ENCODE measurements around the gene ANGPTL2. TPM values are rescaled to one million over a fixed set of nuclear protein-coding genes. Genes with fewer than 3 reads are reported as not detected.

The ANGPTL2 gene
- total RNA-seq, 4 donors from 2014 or later: 78.4 to 95.0 (median 87.3) TPM

DNA sequence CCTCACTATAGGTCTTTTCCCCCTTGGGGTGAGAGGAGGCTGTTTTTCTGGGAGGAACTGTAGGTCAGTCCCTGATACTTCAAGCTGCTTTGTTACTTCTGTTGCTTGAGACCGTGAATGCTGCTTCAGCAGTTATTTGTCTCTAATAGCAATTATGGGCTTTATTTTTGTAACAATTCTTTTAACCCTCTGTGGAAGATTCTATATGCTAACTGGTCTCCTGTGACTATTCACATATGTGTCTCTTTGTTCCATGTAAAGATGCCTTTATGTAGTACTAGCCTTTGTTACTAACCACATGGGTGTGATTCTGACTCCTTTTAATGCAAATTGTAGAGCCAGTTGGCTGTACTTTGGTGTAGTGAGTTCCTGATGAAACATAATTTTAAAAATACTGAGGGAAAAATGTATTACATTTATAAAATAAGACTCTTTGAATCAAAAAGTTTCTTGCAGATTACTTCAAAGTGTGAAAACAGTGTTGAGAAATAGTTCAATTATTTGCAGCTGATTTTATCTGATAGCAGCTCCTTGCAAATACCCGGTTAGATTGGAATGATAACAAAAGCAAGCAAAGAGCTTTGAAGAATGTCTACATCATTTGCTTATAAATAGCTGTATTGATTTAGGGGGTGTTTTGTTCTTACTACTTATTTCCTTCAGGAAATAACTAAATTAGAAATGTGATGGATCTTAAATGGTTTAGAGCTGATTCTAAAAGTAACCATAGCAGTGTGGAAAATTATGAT lies 46.6 kb downstream of the ANGPTL2 start:
- TF ChIP-seq, protein P1, sequence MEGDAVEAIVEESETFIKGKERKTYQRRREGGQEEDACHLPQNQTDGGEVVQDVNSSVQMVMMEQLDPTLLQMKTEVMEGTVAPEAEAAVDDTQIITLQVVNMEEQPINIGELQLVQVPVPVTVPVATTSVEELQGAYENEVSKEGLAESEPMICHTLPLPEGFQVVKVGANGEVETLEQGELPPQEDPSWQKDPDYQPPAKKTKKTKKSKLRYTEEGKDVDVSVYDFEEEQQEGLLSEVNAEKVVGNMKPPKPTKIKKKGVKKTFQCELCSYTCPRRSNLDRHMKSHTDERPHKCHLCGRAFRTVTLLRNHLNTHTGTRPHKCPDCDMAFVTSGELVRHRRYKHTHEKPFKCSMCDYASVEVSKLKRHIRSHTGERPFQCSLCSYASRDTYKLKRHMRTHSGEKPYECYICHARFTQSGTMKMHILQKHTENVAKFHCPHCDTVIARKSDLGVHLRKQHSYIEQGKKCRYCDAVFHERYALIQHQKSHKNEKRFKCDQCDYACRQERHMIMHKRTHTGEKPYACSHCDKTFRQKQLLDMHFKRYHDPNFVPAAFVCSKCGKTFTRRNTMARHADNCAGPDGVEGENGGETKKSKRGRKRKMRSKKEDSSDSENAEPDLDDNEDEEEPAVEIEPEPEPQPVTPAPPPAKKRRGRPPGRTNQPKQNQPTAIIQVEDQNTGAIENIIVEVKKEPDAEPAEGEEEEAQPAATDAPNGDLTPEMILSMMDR (IDR thresholded peaks at IDR 0.05; ENCODE audit: low read depth): no peak

DNA sequence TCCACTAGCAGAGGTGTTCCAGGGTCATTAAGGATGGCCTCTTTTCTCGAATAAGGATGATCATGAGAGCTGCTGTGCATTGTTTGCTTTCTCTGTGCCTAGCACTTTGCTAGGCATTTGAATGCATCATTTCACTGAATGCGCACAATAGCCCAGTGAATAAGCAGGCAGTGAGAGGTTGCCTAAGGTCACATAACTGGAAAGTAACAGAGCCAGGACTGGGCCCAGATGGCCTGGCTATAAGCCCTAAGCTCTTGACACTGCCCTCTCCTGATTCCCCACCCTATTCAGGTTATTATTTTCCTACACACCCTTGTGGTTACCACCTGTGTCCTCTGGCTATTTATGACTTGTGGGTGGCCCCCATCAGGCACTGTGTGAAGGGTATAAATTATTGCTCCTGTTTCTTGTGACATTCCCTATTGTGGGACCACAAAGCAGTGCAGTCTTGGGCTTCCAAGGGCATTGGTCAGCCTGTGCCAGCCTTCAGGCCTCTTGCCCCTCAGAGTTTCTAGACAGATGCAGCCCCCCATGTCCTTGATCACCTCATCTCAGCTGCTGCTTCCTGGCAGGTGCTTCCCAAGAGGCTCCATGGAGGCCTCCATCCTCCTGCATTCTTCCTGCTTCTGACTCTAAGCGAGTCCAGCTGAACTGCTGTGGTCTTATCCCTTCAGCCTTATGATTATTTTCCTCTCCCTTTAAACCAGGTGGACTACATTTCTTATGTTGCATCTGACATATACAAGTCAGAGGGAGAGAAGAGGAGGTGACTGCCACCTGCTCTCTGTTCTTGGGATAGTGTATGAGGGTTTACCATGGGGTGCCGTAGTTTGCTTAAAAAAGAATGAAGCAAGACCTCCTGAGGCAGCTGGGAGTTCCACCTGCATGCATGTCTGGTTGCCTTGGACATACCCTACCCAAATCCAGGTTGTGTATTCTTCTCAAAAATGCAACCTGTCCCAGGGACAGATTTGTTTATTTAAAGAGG lies 47.6 kb downstream of the ANGPTL2 start:
- TF ChIP-seq, protein P1 (IDR thresholded peaks at IDR 0.05; ENCODE audit: low read depth): no peak

DNA sequence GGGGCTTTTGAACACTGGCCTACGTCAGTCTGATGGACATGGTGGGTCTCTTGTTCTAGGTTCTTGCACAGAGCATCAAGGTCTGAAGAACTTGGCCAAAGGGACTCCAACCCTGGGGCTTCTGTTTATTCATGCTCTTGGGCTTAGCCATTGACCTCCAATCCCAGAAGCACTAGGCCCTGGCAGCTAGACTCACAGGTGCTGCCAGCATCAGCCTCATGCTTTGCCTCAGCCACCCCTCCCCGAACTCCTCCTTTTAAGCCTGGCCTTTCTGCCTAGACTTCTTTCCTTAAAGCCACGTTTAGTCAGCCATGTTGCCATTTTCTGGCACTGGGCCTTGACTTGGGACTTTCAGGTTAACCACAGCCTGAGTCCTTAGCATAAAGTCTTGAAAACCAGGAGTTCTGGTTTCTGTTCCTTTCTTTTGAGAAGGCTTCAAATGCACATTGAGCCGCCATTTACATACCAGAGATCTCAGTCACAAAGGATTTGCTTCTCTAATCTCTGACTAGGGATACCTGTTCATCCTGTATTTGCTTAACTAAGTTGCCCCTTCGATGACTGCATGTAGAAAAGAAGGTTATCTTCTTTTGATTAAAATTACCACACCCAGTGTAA lies 54.7 kb downstream of the ANGPTL2 start:
- TF ChIP-seq, protein P1 (IDR thresholded peaks at IDR 0.05; ENCODE audit: low read depth): no peak

DNA sequence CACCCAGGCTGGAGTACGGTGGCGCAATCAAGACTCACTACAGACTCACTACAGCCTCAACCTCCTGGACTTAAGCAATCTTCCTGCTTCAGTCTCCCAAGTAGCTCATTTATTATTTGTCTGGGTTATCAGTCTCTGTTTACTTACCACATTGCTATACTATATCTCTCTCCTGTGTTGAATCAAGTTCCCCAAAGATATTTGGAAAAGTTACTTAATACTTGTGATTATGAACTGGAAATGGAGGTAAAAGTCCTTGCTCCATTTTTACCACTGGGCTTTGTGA lies 55.6 kb downstream of the ANGPTL2 start:
- TF ChIP-seq, protein P1 (IDR thresholded peaks at IDR 0.05; ENCODE audit: low read depth): no peak

DNA sequence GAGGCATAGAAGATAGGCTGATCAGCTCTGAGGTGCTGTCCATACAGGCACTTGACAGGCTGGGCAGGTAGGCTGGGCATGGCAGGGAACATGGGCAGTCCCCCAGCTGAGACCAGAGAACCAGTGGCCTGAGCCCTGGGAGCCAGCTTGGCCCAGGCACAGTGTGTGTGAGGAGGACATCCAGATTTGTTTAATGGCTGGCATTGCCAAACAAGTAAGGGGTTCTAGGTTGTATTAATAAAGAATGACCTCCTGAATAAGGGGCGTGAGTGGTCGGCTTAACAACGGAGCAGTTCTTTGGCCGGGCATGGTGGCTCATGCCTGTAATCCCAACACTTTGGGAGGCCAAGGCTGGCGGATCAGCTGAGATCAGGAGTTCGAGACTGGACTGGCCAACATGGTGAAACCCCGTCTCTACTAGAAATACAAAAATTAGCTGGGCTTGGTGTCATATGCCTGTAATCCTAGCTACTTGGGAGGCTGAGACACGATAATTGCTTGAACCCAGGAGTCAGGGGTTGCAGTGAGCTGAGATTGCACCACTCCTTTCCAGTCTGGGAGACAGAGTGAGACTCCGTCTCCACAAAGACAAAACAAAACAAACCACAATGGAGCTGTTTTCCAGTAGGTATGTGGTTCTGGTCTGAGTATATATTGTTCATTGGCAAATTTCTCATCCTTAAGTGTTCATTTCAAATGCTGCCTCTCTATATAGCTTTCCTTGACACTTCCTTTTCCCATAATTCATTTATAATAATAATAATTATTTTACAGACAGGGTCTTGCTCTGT lies 56.2 kb downstream of the ANGPTL2 start:
- TF ChIP-seq, protein P1 (IDR thresholded peaks at IDR 0.05; ENCODE audit: low read depth): no peak

DNA sequence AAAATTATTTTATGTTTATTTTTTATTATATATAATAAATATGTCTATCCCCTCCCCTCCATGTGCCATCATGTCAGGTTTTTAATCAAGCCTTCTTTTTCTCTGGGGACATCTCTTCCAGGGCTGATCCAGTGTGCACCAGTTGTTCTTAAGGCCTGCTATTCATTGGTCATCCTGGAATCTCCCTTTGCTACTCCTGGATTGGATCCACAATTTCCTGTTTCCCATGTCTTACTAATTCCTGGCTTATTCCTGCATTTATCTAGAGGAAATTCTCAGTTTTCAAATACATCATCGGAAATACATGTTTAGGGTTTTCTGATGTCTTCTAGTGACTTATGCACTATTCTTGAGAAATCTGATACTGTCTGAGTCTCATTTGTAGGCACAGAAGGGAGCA lies 56.8 kb downstream of the ANGPTL2 start:
- TF ChIP-seq, protein P1 (IDR thresholded peaks at IDR 0.05; ENCODE audit: low read depth): no peak

Measured in subcutaneous adipose tissue (tissue), 4 donors.